OCI-LY1 (cell line): ENCODE data around the gene ATXN7L1.

ENCODE experiments used
- H2AFZ ChIP-seq: fragments of 200-600 bp; sonication (generic), shearing (Covaris generic); 2 replicates; pipeline ENCODE4 v1.6.0; 2014; ENCODE audit warnings: antibody characterized with exemption, mild to moderate bottlenecking, low read length
- H3F3A ChIP-seq: fragments of 200-600 bp; sonication (generic), shearing (Covaris generic); 2 replicates; pipeline ENCODE4 v1.6.0; 2014; ENCODE audit warnings: mild to moderate bottlenecking, antibody characterized with exemption, low read length, moderate library complexity; ENCODE audit not compliant: insufficient read depth
- H3K27ac ChIP-seq: fragments of 200-600 bp; sonication (generic); 2 replicates; pipeline ENCODE4 v1.5.1; 2014; ENCODE audit warnings: low read length, mixed run types, mild to moderate bottlenecking, low read depth; ENCODE audit not compliant: poor library complexity, severe bottlenecking
- H3K27me3 ChIP-seq: fragments of 200-600 bp; sonication (generic); 2 replicates; pipeline ENCODE4 v1.6.0; 2014; ENCODE audit warnings: antibody characterized with exemption, mild to moderate bottlenecking, low read length, moderate library complexity; ENCODE audit not compliant: insufficient read depth
- H3K36me3 ChIP-seq: fragments of 200-600 bp; sonication (generic); 2 replicates; pipeline ENCODE4 v1.6.1; 2014; ENCODE audit warnings: mild to moderate bottlenecking, antibody characterized with exemption, low read length, moderate library complexity, mixed read lengths; ENCODE audit not compliant: insufficient read depth
- H3K4me1 ChIP-seq: fragments of 200-600 bp; sonication (generic); 2 replicates; pipeline ENCODE4 v1.5.1; 2014; ENCODE audit warnings: mild to moderate bottlenecking, low read length, moderate library complexity; ENCODE audit not compliant: insufficient read depth, severe bottlenecking
- H3K4me2 ChIP-seq: fragments of 200-600 bp; sonication (generic), shearing (Covaris generic); 2 replicates; pipeline ENCODE4 v1.6.1; 2014; ENCODE audit warnings: low read length
- H3K4me3 ChIP-seq: fragments of 200-600 bp; sonication (generic); 2 replicates; pipeline ENCODE4 v1.5.1; 2014; ENCODE audit warnings: low read length, low read depth, mild to moderate bottlenecking, mixed read lengths; ENCODE audit not compliant: poor library complexity, severe bottlenecking
- H3K79me2 ChIP-seq: fragments of 200-600 bp; shearing (Covaris generic); 2 replicates; pipeline ENCODE4 v1.6.1; 2016; ENCODE audit warnings: mixed run types, low read length, mixed read lengths; ENCODE audit not compliant: insufficient read depth
- H3K9ac ChIP-seq: fragments of 200-600 bp; sonication (generic), shearing (Covaris generic); 2 replicates; pipeline ENCODE4 v1.6.1; 2014; ENCODE audit warnings: mild to moderate bottlenecking, low read length, mixed read lengths
- H3K9me2 ChIP-seq: fragments of 200-600 bp; sonication (generic), shearing (Covaris generic); 2 replicates; pipeline ENCODE4 v1.6.1; 2014; ENCODE audit warnings: low read depth, mild to moderate bottlenecking, low read length, mixed read lengths
- H3K9me3 ChIP-seq: fragments of 200-600 bp; shearing (Covaris generic); 2 replicates; pipeline ENCODE4 v1.6.1; 2014; ENCODE audit warnings: low read length, mixed read lengths
- H4K20me1 ChIP-seq: fragments of 200-600 bp; sonication (generic), shearing (Covaris generic); 2 replicates; pipeline ENCODE4 v1.6.0; 2016; ENCODE audit warnings: mild to moderate bottlenecking, low read length; ENCODE audit not compliant: insufficient read depth
- EZH2 ChIP-seq: fragments of 200-600 bp; sonication (generic), shearing (Covaris generic); IDR thresholded peaks from 2 replicates; pipeline ENCODE4 v1.8.0; 2017; ENCODE audit warnings: borderline replicate concordance, mixed run types, mild to moderate bottlenecking, antibody characterized with exemption, low read length, moderate library complexity, mixed read lengths
- TF ChIP-seq, protein P1 (sequence below): fragments of 200-600 bp; sonication (generic), shearing (Covaris generic); IDR thresholded peaks from 2 replicates; pipeline ENCODE4 v1.5.1; 2017; ENCODE audit warnings: mild to moderate bottlenecking, antibody characterized with exemption, low read length, moderate library complexity, mixed read lengths

The ATXN7L1 gene

DNA sequence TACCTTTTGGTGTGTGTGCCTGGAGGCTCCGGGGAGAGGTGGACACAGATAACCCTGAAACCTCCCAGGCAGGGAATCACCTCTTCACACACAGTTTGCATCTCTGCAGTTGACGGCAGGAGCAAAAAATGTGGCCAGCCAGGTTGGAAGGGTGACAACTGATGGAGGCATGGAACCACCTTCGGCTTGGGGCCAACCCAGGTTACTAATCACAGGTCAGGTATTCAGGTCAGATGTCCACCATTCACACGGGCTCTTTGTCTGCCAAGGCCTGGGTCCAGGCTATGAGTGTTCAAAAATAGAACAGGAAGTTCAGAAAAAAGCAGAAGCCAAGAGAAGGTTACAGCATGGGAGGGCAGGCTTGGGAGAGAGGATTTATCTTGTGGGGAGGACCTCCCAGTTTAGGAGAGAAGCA lies 157.9 kb downstream of the ATXN7L1 start:
- Histone ChIP-seq H3K9me2 (no peaks in the 10 kb centered on the region), H3K79me2 (no peaks in the 10 kb centered on the region), H3K9me3 (no peaks in the 10 kb centered on the region), H3K9ac (no peak overlapping the region), H3K36me3 (no peaks in the 10 kb centered on the region), H3K4me2 (no peak overlapping the region), H3F3A (no peaks in the 10 kb centered on the region), H3K27ac (no peak overlapping the region), H2AFZ (no peak overlapping the region), H4K20me1 (no peaks in the 10 kb centered on the region), H3K27me3 (no peaks in the 10 kb centered on the region; the same call in 1 of the 2 replicates), H3K4me1 (no peaks in the 10 kb centered on the region), H3K4me3 (no peak overlapping the region)
- no peak for TF ChIP-seq EZH2
- TF ChIP-seq, protein P1, sequence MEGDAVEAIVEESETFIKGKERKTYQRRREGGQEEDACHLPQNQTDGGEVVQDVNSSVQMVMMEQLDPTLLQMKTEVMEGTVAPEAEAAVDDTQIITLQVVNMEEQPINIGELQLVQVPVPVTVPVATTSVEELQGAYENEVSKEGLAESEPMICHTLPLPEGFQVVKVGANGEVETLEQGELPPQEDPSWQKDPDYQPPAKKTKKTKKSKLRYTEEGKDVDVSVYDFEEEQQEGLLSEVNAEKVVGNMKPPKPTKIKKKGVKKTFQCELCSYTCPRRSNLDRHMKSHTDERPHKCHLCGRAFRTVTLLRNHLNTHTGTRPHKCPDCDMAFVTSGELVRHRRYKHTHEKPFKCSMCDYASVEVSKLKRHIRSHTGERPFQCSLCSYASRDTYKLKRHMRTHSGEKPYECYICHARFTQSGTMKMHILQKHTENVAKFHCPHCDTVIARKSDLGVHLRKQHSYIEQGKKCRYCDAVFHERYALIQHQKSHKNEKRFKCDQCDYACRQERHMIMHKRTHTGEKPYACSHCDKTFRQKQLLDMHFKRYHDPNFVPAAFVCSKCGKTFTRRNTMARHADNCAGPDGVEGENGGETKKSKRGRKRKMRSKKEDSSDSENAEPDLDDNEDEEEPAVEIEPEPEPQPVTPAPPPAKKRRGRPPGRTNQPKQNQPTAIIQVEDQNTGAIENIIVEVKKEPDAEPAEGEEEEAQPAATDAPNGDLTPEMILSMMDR: no peak

DNA sequence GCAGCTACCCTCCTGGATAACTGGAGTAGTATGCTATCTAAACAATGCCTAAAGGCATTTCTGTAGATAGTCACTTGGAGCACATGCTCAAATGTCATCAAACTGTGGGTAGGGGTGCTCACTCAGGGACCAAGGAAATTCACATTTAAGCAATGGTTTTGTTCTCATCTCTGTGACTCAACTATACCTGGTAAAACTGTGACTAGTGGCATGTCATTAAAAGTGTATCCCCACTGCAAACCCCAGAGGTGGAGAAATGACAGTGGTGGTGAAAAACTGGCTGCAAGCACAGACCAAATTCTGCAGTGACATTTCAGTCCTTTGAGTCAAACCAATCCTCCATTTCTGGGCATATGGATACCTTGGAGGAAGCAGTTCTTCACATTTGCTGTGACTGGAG lies 160.9 kb downstream of the ATXN7L1 start:
- no peak overlapping the region for H2AFZ ChIP-seq
- H3K27me3 ChIP-seq: no peaks in the 10 kb centered on the region; the same call in 1 of the 2 replicates
- no peak for TF ChIP-seq EZH2
- TF ChIP-seq, protein P1: no peak

DNA sequence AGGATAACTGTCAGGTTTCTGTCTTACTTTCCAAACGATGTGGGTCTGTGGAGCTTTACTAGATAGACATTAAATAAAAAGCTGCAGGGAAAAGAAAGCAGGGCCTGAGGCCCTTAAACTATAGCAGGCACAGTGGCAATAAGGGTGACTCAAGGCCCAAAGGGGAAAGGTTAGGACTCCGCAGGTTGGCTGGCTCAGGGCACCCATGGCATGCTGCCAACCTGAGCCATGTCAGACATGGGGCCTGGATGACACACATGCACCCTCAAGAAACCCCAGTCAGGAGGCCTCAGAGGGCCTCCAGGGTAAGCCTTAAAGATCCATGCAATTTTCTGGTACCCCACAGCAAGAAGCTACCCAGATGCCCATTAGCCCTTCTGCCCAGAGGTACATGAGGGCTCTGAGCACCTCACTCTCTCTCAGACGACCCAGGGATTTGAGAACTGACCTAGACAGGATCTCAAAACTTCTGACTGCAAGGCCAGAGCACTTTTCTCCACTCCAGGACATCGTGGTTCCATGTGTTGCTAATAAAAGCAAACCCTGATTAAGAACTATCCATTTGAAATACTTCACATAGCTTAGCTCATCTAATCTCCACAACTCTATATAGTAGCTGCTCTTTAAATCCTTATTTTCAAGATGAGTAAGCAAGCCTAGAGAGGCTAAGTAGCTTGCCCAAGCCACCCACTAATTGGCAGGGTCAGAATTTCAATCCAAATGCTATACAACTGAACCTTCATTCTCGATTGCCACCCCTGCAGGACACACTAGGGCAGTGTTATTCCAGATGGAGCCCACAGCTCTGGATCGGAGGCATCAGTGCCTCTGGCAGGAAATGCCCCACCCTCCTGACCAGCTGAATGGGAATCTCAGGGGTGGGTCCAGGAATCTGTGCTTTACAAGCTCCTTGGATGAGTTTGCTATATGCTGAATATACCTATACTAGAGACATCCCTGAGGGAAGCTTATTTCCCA lies 162.6 kb downstream of the ATXN7L1 start:
- H4K20me1 ChIP-seq: no peaks in the 10 kb centered on the region
- H3K27me3 ChIP-seq: no peaks in the 10 kb centered on the region; the same call in 1 of the 2 replicates
- H2AFZ ChIP-seq: no peak overlapping the region
- H3K9me2 ChIP-seq: no peaks in the 10 kb centered on the region
- H3K9ac ChIP-seq: no peak overlapping the region
- peaks cover 10% of the 10 kb centered on the region for H3K9me3 ChIP-seq
- no peaks in the 10 kb centered on the region for H3K36me3 ChIP-seq
- no peaks in the 10 kb centered on the region for H3K4me1 ChIP-seq
- H3K27ac ChIP-seq: no peak overlapping the region
- TF ChIP-seq, protein P1: no peak
- no peak for TF ChIP-seq EZH2
- no peak overlapping the region for H3K4me3 ChIP-seq
- H3F3A ChIP-seq: no peaks in the 10 kb centered on the region
- no peak overlapping the region for H3K4me2 ChIP-seq
- no peaks in the 10 kb centered on the region for H3K79me2 ChIP-seq

More for the DNA sequence above, 160.9 kb downstream of the ATXN7L1 start:
- no peak overlapping the region for H3K4me3 ChIP-seq
- no peak overlapping the region for H3K9ac ChIP-seq
- no peaks in the 10 kb centered on the region for H3K36me3 ChIP-seq
- H3K79me2 ChIP-seq: no peaks in the 10 kb centered on the region
- H3K4me2 ChIP-seq: no peak overlapping the region
- H3K27ac ChIP-seq: no peak overlapping the region
- H3K9me3 ChIP-seq: peaks cover 10% of the 10 kb centered on the region
- H3K4me1 ChIP-seq: no peaks in the 10 kb centered on the region
- H3F3A ChIP-seq: no peaks in the 10 kb centered on the region
- H3K9me2 ChIP-seq: no peaks in the 10 kb centered on the region
- H4K20me1 ChIP-seq: no peaks in the 10 kb centered on the region
